Hepatocyte (in vitro differentiated cells): ENCODE data around the gene C1QTNF9B. TPM values are rescaled to one million over a fixed set of nuclear protein-coding genes. Genes with fewer than 3 reads are reported as not detected.
A peak's percentile ranks its signal among the peaks of the same experiment; 100 is the strongest.

ENCODE experiments used
- DNase-seq: peaks from one replicate; pipeline ENCODE4 v3.0.0-alpha.2; 2016; ENCODE audit warnings: low spot score
- H2AFZ ChIP-seq: fragments of 200-600 bp; sonication (generic); 2 replicates; pipeline ENCODE4 v1.6.0; 2016; ENCODE audit warnings: antibody characterized with exemption, mild to moderate bottlenecking
- H3K27ac ChIP-seq: fragments of 200-600 bp; sonication (generic); 2 replicates; pipeline ENCODE4 v1.5.1; 2016; ENCODE audit warnings: mild to moderate bottlenecking
- H3K27me3 ChIP-seq: fragments of 200-600 bp; sonication (generic); 2 replicates; pipeline ENCODE4 v1.6.1; 2016
- H3K36me3 ChIP-seq: fragments of 200-600 bp; sonication (generic); replicated peaks from 2 replicates; pipeline ENCODE4 v1.5.1; 2016; ENCODE audit warnings: low read depth; ENCODE audit not compliant: insufficient read depth
- H3K4me1 ChIP-seq: fragments of 200-600 bp; sonication (generic); 2 replicates; pipeline ENCODE4 v1.5.1; 2016; ENCODE audit warnings: mild to moderate bottlenecking, moderate library complexity; ENCODE audit not compliant: insufficient read depth
- H3K4me2 ChIP-seq: fragments of 200-600 bp; sonication (generic); 2 replicates; pipeline ENCODE4 v1.6.0; 2016
- H3K4me3 ChIP-seq: fragments of 200-600 bp; sonication (generic); 2 replicates; pipeline ENCODE4 v1.5.1; 2016; ENCODE audit warnings: mild to moderate bottlenecking
- H3K79me2 ChIP-seq: fragments of 200-600 bp; sonication (generic); 2 replicates; pipeline ENCODE4 v1.6.0; 2017; ENCODE audit warnings: mild to moderate bottlenecking
- H3K9me2 ChIP-seq: fragments of 200-600 bp; sonication (generic); replicated peaks from 2 replicates; pipeline ENCODE4 v1.6.0; 2017; ENCODE audit warnings: mild to moderate bottlenecking; ENCODE audit not compliant: insufficient read depth
- H3K9me3 ChIP-seq: fragments of 200-600 bp; sonication (generic); 2 replicates; pipeline ENCODE4 v1.5.1; 2016; ENCODE audit warnings: low read depth, mild to moderate bottlenecking
- H4K20me1 ChIP-seq: fragments of 200-600 bp; sonication (generic); 2 replicates; pipeline ENCODE4 v1.6.0; 2016; ENCODE audit warnings: mild to moderate bottlenecking; ENCODE audit not compliant: insufficient read depth, poor library complexity, severe bottlenecking
- CTCF ChIP-seq: fragments of 200-600 bp; sonication (generic); IDR thresholded peaks from 2 replicates; pipeline ENCODE4 v1.5.1; 2016; ENCODE audit warnings: antibody characterized with exemption, mild to moderate bottlenecking; ENCODE audit not compliant: poor library complexity
- EZH2 ChIP-seq: fragments of 200-600 bp; sonication (generic); IDR thresholded peaks from 2 replicates; pipeline ENCODE4 v1.6.1; 2016; ENCODE audit warnings: antibody characterized with exemption, mild to moderate bottlenecking, borderline replicate concordance
- EZH2phosphoT487 ChIP-seq: fragments of 200-600 bp; sonication (generic); IDR thresholded peaks from one replicate; pipeline ENCODE4 v1.6.1; 2018; ENCODE audit warnings: antibody characterized with exemption, mild to moderate bottlenecking, low read depth, moderate library complexity; ENCODE audit not compliant: unreplicated experiment, severe bottlenecking
- WGBS: methylation state at CpG from one replicate; pipeline ENCODE4 v1.1.6; 2016; ENCODE audit warnings: low lambda C conversion rate; ENCODE audit errors: missing lambda C conversion rate; 5-methylcytosine and 5-hydroxymethylcytosine counted together
- polyA plus RNA-seq: library from polyadenylated mRNA; unstranded; fragments of >200 nt; fragmentation: Nextera tagmentation; extraction: Ambion mirVana; gene quantifications from 2 replicates; pipeline ENCODE4 v1.2.1, GENCODE V29; 2016
- total RNA-seq: library from RNA; depleted of rRNA; stranded (reverse); fragments of >200 nt; gene quantifications from 2 replicates; pipeline ENCODE4 v1.2.3, GENCODE V29; 2014

Gene C1QTNF9B
- total and polyA plus RNA-seq, 2 experiments from 2014 or later: 0.29 TPM; not detected in 1

- H3K4me1 ChIP-seq: peaks cover 2% of the 10 kb centered on the region
- H3K36me3 ChIP-seq: no peaks in the 10 kb centered on the region
- no peaks in the 10 kb centered on the region for H3K79me2 ChIP-seq
- no peak overlapping the region for H3K4me3 ChIP-seq
- no peak overlapping the region for H2AFZ ChIP-seq
- no peaks in the 10 kb centered on the region for H3K27me3 ChIP-seq
- no peak overlapping the region for H3K27ac ChIP-seq
- no peak for DNase-seq
- H3K9me2 ChIP-seq: no peaks in the 10 kb centered on the region
- WGBS: 85% methylated on average over 4 of the region's 4 CpGs
- H3K9me3 ChIP-seq: no peaks in the 10 kb centered on the region
- H3K4me2 ChIP-seq: no peak overlapping the region
- TF ChIP-seq EZH2 (no peak), EZH2phosphoT487 (no peak), CTCF (no peak)
- H4K20me1 ChIP-seq: no peaks in the 10 kb centered on the region
Measured at GRCh38 chr13:23877286-23877685, 20.0 kb downstream of the C1QTNF9B start.

DNA sequence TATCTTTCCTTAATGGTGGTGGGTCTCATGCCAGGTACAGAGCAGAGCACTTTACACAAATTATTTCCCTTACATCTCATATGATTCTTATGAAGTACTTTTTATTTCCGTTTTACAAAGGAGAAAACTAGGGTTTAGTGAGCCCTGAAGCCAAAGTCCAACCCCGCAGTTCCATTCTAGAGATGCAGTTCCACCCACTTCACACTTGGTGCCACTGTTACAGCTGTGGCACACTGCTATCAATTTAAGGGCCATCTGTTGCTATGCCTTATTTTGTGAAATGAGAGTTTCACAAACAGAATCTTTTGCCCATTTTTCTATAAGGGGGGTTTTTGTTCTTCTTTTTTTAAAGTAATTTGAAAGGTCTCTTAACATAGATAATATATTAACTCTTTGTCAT lies 21.0 kb downstream of the C1QTNF9B start:
- peak; percentile 39 for DNase-seq

GRCh38 chr13:23871616-23872220 lies 25.6 kb downstream of the C1QTNF9B start:
- H3K4me2 ChIP-seq: no peak overlapping the region
- DNase-seq: no peak
- peaks cover 10% of the 10 kb centered on the region for H3K4me1 ChIP-seq
- H3K9me3 ChIP-seq: no peaks in the 10 kb centered on the region
- no peaks in the 10 kb centered on the region for H3K79me2 ChIP-seq
- H4K20me1 ChIP-seq: no peaks in the 10 kb centered on the region
- TF ChIP-seq CTCF (peak; percentile 63), EZH2 (no peak), EZH2phosphoT487 (no peak)
- no peak overlapping the region for H3K27ac ChIP-seq
- WGBS: 92% methylated on average over 2 of the region's 2 CpGs
- H3K9me2 ChIP-seq: no peaks in the 10 kb centered on the region
- no peaks in the 10 kb centered on the region for H3K36me3 ChIP-seq
- no peak overlapping the region for H3K4me3 ChIP-seq
- no peaks in the 10 kb centered on the region for H3K27me3 ChIP-seq
- no peak overlapping the region for H2AFZ ChIP-seq

More for the DNA sequence above, 21.0 kb downstream of the C1QTNF9B start:
- Histone ChIP-seq H3K4me1 (peaks cover 2% of the 10 kb centered on the region), H3K9me2 (no peaks in the 10 kb centered on the region), H3K9me3 (no peaks in the 10 kb centered on the region), H3K27ac (no peak overlapping the region), H2AFZ (no peak overlapping the region), H3K4me3 (no peak overlapping the region), H3K79me2 (no peaks in the 10 kb centered on the region), H3K27me3 (no peaks in the 10 kb centered on the region), H3K4me2 (no peak overlapping the region), H4K20me1 (no peaks in the 10 kb centered on the region), H3K36me3 (no peaks in the 10 kb centered on the region)
- WGBS: 50% methylated on average over 2 of the region's 2 CpGs
- TF ChIP-seq EZH2 (no peak), CTCF (peak; percentile 41)
